ENCODE results near the gene AGBL4.

- TF ChIP-seq, protein P1, sequence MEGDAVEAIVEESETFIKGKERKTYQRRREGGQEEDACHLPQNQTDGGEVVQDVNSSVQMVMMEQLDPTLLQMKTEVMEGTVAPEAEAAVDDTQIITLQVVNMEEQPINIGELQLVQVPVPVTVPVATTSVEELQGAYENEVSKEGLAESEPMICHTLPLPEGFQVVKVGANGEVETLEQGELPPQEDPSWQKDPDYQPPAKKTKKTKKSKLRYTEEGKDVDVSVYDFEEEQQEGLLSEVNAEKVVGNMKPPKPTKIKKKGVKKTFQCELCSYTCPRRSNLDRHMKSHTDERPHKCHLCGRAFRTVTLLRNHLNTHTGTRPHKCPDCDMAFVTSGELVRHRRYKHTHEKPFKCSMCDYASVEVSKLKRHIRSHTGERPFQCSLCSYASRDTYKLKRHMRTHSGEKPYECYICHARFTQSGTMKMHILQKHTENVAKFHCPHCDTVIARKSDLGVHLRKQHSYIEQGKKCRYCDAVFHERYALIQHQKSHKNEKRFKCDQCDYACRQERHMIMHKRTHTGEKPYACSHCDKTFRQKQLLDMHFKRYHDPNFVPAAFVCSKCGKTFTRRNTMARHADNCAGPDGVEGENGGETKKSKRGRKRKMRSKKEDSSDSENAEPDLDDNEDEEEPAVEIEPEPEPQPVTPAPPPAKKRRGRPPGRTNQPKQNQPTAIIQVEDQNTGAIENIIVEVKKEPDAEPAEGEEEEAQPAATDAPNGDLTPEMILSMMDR (IDR thresholded peaks at IDR 0.05), result no peak
- no peak for TF ChIP-seq POLR2A (IDR thresholded peaks at IDR 0.05)
These were observed 833.6 kb downstream of the AGBL4 start for GRCh38 chr1:49190138-49190537.

Data from lower leg skin (tissue), 3 donors.